Activated T-cell treated with anti-CD3 and anti-CD28 coated beads for 1 hour (primary cell): Measurements from ENCODE around the gene MAN1B1.
A peak's percentile ranks its signal among the peaks of the same experiment; 100 is the strongest.

Experiments
- DNase-seq: peaks from one replicate; pipeline ENCODE4 v3.0.0-alpha.2; 2020; ENCODE audit warnings: low read depth

MAN1B1 gene

DNA sequence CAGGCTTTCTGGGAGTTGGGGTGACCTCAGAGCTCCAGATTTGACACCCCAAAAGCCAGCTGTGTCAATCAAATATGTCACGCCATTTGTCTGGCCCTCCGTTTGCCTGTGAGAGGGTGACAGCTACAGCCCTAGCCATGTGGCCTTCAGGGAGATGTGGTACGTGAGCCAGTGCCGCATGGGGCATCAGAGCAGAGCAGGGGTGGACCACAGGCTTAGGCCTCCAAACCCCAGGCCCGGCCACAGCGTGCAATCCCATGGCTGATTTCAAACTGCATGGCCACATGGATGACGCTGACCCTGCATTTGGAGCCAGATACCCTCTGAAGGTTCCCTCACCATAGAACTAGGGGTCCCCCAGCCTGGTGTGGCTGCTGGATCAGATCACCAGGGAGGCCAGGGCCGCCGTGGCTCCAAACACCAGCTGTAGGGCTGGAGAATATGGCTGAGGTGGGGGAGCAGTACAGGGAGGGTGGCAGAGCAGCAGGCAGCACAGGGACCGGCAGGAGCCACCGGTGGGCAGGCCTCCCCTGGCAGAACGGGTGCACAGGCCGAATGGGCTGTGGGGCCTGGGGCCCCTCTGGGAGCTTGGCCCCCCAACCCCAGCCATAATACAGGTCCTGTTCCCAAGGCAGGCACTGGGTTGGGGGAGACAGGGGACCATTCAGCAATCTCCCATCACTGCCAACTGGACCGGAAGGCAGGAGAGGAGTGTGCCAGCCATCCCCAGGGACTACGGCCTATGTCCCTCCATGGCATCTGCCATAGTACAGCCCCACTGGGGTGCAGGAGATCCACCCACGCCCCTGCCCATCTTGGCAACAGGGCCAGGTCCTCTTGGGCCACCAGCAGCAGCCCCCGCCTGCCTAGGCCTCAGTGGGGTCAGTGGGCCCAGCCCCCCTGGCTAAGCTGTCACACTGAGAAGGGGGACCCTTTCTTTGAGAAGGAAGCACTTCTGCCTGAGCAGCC is 18.0 kb upstream of the MAN1B1 start:
- no peak for DNase-seq

DNA sequence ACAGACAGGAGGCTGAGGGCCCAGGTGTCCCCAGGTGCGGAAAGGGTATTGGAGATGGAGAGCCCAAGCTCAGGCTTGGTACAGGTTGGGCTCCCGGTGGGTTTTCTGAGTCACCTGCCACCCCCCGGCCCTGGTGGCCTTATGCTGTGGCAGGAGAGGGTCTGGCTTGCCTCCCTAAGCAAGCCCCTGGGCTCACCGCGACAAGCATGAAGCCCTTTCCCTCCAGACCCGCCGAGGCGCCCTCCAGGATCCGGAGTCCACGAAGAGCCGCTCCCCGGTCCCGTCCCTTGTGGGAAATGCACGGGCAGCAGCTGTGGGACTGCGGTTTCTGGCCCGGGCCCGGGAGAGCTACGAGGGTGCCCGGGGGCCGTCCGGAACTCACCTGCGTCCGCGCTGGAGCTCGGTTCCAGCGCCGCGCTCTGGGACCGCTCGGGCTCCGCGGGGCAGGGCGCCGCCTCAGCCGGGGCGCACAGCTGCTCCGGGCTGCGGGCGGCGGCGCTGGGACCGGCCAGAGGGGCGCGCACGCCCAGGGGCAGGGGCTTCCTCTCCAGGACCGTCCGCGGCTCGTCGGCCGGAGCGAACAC is 17.2 kb upstream of the MAN1B1 start:
- DNase-seq: no peak

DNA sequence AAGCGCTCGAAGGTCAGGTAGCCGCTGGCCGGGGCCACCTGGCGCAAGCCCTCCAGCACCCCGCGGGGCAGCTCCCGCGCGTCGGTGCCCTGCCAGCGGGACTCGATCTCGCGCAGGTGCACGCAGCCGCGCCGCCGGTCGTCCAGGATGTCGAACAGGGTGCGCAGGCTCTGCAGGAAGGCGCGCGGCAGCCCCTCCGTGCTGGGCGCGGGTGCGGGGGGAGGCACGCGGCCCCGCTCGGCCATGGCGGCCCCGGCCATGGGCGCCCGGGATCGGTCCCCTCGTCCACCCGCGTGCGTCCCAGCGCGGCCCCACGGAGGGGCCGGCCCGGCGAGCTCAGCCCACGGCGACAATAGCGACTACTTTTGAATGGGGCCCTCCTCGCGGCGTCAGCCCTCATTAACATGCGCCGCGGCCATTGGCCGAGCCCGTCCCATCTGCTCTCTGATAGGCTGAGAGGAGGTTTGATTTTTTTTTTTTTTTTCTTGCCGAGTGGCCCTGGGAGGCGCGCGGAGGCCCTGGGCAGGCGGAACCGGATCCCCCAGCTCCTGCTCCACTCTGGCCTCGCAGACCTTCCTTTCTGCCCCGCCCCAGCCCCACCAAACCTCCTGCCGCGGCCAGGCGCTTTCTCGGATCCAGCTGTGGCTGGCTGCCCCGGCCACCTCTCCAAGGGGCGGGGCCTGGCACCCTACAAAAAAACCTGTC is 16.4 kb upstream of the MAN1B1 start, which contains the start of gene SAPCD2:
SAPCD2 (minus strand) TSS at position 357 of the 705 bp plus-strand sequence; CDS start at position 260, 97 bp downstream.
- DNase-seq: peak; percentile 71

DNA sequence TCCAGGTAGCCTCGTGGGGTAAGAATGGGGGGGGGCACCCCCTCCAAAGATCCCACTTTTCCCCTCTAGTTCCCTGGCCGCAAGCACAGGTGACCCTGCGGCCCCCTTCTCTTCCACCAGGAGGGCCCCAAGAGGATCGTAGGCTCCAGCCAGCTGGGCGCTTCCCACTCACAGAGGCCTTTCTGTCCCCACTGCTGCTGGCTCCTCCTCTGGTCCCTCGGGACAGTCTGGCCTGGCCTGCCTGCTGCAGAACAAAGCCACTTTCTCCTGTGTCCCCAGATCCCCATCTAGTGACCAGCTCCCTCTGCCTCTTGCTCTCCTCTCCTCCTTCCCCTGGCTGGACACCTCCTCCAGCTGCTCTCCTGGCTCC is 15.9 kb upstream of the MAN1B1 start:
- DNase-seq: no peak

DNA sequence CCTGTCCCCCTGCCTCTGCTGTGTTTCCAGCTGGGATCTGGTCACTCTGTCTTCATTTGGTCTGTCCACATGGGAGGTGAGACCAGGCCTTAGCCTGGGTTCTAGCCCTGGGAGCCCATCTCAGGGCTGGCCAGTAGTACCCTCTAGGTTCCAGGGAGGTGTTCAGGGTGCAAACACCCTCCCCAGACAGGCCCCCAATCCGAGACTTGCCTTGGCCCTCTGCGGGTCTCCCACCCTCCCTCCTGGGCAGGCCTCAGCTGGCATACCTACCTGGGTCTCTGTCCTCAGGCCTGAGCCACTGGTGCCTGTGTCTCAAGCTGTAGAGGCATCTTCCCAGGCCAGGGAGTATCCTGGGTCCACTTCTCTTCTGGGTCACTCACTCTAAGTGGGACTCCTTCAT is 15.5 kb upstream of the MAN1B1 start:
- no peak for DNase-seq

DNA sequence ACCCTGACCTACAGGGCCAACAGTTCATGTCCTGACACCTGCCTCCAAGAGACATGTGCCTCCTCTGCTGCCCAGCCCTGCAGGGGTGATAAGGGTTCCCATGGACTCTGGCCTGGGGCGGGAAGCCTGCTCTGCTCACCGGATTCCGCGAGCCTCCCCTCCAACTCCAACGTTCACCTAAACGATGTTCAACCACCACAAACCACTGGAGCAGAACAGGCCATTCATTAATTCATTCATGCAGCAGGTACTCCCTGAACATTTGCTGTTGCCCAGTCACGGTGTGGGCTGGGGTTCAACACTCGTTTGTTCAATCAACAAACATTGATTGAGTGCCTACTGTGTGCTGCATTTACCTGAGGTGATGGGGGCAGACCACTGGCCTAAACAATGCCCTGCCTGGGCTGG is 12.8 kb upstream of the MAN1B1 start:
- no peak for DNase-seq

DNA sequence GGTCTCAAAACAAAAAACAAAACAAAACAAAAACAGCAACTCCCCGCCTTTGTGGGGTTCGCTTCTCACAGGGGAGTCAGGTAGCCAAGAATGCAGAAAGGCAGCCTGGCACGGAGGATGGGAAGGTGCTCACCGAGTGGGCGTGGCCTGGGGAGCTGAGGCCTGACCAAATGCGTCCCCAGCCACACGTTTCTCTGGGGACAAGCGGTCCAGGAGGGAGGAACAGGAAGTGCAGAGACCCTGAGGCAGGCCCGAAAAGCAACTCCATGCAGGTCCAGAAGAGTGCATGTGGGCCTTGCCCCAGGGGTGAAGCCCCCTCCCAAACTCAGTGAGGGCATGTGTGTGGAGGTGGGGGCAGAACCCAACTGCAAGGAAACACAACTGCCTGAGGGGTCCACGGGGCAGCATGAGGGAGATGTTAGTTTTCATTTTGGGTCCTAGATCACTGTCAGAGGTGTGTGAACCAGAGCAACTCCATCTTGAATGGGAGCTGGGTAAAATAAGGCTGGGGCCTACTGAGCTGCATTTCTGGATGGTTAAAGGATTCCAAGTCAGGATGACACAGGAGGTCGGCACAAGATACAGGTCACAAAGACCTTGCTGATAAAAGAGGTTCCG is 12.0 kb upstream of the MAN1B1 start:
- no peak for DNase-seq

DNA sequence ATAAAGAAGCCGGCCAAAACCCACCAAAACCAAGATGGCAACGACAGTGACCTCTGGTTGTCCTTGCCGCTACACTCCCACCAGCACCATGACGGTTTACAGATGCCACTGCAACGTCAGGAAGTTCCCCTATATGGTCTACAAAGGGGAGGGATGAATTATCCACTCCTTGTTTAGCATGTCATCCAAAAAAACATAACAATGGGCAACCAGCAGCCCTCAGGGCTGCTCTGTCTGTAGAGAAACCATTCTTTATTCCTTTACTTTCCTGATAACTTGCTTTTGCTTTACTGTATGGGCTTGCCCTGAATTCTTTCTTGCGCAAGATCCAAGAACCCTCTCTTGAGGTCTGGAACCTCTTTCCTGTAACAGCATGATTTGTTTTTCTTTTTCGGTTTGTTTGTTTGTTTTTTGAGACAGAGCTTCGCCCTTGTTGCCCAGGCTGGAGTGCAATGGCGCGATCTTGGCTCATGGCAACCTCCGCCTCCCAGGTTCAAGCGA is 11.5 kb upstream of the MAN1B1 start:
- DNase-seq: no peak

DNA sequence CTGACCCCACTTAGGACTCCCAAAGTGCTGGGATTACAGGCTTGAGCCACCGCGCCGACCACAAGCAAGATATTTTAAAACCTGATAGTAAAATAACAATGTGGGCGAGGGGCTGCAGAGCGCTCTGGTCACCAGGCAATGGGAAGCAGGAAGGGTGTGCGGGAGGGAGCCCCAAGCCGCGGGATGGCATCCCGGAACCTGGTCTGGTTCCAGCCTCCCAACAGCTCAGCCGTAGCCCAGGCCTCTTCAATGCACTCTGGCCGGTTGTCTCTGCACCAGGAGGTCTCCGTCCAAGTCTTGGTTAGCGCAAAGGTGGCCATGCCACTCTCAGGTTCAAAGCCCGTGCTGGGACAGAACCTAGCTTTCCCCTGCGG is 10.2 kb upstream of the MAN1B1 start:
- DNase-seq: no peak

DNA sequence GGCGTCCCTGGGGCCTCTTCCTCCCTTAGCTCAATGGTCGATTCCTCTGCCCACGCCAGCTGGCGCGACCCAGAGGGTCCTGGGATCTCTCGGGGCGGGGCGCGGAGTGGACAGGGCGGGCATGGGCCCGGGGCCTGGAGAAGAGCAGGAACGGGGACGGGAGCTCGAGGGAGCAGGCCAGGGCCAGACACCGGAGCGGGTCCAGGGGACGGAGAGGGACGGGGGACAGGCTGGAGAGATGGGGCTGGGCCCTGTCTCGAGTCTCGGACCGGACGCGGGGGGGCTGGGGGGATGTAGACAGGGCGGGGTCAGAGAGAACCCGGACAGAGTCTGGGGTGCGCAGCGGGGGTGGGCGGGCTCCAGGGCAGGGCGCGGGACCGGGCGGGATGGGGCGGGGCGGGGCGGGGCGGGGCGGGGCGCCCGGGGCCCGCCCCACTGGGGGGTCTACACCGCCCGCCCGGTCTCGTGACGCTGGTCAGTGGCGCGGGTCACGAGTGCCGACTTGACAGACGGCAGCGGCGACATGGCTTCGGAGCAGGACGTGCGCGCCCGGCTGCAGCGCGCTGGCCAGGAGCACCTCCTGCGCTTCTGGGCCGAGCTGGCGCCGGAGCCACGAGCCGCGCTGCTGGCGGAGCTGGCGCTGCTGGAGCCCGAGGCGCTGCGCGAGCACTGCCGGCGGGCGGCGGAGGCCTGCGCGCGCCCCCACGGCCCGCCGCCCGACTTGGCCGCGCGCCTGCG is 9.6 kb upstream of the MAN1B1 start, which contains the start of gene UAP1L1:
UAP1L1 (plus strand) TSS at position 508 of the 738 bp plus-strand sequence; CDS start at position 524, 16 bp downstream.
- no peak for DNase-seq

DNA sequence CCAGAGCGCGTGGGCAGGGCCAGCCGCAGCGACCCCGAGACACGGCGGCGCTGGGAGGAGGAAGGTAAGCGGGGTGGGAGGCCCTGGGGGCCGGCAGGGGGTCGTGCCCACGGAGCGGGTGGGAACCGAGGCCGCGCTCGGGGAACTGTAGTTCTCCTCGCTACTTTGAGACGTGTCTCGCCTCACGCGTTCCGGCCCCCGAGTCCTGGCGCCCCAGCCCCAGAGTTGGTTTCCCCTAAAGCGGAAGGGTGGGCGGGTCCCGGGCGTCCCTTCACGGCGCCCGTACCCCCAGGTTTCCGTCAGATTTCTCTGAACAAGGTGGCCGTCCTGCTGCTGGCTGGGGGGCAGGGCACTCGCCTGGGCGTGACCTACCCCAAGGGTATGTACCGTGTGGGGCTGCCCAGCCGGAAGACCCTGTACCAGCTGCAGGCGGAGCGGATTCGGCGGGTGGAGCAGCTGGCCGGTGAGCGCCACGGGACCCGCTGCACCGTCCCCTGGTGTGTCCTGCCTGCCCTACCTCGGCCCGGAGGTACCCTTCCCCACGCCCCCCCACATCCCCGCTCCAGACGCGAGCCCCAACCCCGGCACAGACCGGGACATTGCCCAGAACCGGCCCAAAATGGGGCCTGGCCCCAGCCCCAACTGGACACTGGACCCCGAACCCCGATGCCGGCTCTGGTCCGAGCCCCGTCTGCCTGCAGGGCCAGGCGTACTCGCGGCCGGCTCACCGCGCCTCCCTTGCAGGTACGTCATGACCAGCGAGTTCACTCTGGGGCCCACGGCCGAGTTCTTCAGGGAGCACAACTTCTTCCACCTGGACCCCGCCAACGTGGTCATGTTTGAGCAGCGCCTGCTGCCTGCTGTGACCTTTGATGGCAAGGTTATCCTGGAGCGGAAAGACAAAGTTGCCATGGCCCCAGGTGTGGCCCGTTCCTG is 8.8 kb upstream of the MAN1B1 start:
- DNase-seq: no peak

DNA sequence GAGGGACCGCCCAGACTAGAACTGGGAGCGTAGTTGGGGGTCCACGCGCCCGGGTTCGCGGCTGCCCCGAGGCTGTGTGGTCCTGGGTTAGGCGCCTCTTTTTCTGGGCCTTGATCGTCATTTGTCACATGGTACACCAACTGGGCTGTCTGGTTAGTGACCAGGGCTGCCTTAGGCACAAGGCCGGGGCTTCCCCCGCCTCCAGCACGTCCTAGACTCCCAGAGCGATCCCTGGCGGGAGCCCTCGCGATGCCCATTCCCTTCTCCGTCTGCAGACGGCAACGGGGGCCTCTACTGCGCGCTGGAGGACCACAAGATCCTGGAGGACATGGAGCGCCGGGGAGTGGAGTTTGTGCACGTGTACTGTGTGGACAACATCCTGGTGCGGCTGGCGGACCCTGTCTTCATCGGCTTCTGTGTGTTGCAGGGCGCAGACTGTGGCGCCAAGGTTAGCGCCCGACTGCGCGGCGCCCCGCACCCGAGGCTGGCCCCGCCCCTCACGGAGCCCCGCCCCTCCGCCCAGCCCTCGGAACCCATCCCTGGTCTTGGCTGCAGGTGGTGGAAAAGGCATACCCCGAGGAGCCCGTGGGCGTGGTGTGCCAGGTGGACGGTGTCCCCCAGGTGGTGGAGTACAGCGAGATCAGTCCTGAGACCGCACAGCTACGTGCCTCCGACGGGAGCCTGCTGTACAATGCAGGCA is 7.9 kb upstream of the MAN1B1 start:
- no peak for DNase-seq

DNA sequence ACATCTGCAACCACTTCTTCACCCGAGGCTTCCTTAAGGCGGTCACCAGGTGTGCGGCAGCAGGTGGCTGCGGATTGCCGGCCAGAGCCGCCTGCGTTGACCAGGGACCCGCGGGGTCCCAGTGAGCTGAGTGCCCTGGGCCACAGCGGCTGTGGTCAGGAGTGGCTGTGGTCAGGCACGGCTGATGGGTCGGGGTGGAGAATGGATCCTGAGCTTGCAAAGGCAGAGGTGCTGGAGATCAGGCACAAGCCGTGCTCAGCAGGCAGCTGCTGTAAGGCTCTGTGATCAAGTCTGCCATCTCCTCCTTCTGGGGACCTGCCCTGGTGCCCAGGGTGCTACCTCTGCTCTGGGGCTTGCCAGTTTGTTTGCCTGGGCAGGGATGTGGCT is 7.4 kb upstream of the MAN1B1 start:
- DNase-seq: no peak

DNA sequence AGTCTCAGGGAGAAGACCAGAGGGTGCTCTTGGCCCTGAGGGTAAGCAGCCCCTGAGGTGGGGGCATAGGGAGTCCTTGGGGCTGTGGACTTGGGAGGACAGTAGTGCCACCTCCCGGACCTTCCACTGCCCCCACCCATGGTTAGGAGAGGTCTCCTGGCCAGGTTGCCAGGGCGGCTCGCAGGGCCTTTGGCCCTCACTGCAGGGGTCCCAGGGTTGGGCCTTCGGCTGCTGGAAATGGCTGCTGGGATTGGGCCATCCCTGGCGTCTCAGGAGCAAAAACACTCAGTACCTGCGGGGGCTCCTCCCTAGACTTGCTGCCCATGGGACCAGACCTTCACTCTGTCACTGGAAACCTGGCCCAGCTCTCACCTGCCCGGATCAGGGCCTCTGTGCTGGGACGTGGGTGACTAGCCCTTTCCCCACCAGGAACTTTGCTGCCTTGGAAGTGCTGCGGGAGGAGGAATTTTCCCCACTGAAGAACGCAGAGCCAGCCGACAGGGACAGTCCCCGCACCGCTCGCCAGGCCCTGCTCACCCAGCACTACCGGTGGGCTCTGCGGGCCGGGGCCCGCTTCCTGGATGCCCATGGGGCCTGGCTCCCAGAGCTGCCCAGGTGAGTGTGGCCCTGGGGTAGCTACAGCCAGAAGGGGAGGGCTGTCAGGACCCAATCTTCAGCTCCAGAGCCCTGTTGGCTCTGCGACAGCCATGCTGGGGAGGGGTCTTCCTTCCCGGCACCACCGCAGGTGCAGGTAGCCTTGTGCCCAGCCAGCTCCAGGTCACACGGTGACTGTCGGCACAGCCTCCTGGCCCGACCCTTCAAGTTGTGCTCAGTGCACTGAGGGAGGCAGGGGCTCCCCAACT is 6.3 kb upstream of the MAN1B1 start:
- no peak for DNase-seq

DNA sequence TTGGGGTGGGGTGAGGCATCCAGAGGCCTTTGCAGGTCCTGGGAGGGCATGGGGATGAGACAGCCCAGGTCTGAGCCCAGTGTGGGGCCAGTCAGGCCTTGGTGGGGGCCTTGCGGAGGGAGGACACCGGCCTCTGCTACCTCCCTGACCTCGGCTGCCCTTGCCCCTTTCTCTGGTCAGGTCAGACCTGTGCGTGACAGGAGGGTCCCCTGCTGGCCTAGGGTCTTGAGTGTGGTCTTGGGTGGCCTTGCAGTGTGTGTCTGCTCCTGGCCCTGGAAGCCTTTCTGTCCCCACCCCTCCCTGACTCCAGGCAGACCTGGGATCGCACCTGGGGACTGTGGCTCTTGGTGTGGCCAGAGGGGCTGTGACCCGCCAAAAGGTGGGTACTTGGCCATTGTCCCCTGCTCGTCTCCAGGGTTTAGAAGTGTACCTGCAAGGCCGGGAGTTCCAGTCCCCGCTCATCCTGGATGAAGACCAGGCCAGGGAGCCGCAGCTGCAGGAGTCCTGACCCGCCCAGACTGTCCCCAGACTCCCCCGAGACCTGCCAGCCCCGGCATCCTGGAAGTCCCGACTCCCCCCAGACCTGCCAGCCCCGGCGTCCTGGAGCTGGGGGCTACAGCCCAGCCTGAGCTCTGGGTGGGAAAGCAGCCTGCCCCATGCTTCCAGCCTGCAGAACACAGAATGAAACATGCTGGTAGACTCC is 4.4 kb upstream of the MAN1B1 start:
- DNase-seq: no peak

DNA sequence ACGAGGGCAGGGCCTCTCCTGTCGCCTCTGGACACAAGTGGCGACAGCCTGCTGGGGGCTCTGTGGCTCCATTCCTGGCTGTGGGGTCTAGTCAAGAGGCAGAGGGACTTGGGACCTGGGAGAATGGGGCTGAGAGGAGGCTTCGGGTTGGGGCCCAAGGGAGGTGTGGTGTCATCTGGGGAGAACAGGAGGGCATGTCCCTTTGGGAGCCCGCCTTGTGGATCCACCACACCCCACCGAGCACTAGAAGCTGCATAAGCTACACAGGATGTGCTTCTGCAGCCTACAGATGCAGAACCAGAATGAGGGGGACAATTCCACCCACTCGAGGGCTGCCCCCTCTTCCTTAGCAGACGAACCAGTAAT is 3.9 kb upstream of the MAN1B1 start:
- no peak for DNase-seq

DNA sequence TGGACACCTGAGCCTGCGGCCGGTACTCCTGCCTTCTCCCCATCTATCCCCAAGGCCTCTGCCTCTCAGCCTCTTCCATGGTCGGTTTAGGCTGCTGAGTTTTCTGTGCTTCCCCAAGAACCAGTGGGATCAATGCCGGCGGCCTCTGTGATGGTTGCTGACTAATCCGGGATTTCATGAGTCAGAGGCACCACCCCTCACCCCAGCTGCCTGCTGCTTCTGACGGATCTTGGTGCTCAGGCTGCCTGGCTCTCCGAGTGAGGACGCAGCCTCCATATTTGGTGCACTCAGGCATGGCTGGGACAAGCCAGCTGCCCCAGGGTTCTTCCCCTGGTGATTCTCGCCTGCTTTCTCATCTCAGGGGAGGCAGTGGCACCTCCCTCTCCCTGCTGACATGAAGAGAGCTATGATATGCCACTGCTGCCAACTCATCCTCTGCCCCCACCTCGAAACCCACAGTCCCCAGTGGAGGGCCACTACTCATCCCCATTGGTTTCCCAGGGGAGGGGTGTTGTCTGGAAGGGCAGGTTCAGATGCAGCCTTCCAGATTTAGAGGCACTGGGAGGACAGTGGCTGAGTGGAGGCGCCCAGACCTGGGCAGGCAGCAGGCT is 3.3 kb upstream of the MAN1B1 start:
- no peak for DNase-seq

DNA sequence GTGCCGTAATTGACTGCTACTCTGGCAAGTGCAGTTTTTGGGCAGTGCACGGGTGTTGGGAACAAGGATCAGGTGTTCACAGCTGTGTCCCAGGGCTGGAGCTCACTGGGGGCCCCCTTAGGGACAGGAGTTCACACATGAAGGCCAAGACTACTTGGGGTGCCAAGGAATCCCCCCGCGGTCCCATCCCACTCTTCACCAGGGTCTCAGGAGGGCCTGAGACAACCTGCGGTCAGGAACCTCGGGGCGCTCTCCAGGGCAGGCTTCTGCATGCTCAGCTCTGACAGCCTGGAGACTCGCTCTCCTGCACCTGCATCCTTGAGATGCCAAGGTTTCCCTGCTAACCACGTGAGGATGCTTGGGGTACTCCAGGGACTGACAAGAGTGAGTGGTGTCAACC is 2.3 kb upstream of the MAN1B1 start:
- DNase-seq: no peak
